ENCODE results near the gene SEL1L2.
"Not testable (repeated sequence)": the region's sequence is repeated elsewhere in the genome, so short reads cannot be mapped to it uniquely, and the experiment has no call there.

Gene SEL1L2

GRCh38 chr20:13990465-13990864, at the start of gene SEL1L2:
SEL1L2 (minus strand) TSS chr20:13990614; CDS start chr20:13990534, 80 bp downstream.
- DNase-seq, result no peak

DNA sequence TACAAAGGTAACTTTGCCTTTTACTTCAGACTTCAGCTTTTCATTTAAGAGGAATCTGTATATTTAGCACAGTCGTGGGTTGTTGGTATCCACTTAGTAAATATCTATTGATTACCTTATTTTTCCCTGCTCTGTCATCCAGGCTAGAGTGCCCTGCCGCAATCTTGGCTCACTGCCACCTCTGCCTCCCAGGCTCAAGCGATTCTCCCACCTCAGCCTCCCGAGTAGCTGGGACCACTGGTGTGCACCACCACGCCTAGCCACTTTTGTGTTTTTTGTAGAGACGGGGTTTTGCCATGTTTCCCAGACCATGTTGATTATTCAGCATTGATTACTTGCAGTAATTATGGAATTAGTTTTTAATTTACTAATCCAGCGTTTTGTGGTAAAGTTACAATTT, 46.2 kb upstream of the SEL1L2 start:
- DNase-seq, result no peak

- DNase-seq, result no peak
Measured at GRCh38 chr20:14033310-14033709, 42.9 kb upstream of the SEL1L2 start.

DNA sequence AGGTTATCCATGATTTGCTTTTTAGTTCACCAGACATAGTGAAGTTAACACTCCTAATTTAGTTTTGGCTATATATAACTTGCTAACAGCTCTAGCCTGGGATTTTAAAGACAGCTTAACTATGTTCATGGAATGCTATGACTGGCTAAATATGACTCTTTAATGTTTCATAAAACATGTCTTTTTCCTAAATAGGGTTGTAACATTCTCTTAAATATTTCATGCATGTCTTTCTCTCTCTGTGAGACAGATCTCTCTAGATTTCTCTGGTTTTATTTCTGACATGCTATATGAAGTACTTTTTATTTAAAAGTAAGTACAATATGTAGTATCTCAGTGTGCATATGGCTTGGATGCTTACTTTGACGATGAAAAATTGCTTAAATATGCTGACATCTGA, 40.6 kb upstream of the SEL1L2 start:
- DNase-seq, result no peak

DNA sequence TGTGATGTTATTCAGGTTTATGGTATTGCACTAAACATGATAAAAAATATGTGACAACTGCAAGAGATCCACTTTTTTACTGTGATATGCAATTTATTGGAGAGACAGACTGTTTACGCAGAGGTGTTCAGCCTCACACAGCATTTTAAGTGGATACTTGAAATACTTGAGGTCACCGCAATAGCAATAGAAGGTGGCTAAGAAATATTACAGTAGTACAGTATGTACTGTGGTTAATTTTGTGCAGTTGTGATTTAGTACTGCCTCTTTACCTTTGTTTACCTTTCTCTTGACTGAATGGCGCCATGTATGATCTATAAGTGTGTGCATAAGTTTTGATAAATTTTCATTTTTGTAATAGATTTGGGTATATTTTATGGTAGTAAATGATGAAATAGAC, 22.3 kb upstream of the SEL1L2 start:
- no peak for DNase-seq

DNA sequence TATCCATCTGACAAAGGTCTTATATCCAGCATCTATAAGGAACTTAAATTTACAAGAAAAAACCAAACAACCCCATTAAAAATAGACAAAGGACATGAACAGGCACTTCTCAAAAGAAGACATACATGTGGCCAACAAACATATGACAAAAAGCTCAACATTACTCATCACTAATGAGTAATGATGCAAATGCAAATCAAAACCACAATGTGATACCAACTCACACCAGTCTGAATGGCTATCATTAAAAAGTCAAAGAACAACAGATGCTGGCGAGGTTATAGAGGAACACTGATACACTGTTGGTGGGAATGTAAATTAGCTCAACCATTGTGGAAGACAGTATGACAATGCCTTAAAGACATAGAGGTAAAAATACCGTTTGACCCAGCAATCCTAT, 18.8 kb upstream of the SEL1L2 start:
- DNase-seq, result no peak

- DNase-seq, result no peak
Measured at GRCh38 chr20:14005996-14006395, 15.6 kb upstream of the SEL1L2 start.

GRCh38 chr20:14000917-14001316, 10.5 kb upstream of the SEL1L2 start:
- DNase-seq, result no peak

DNA sequence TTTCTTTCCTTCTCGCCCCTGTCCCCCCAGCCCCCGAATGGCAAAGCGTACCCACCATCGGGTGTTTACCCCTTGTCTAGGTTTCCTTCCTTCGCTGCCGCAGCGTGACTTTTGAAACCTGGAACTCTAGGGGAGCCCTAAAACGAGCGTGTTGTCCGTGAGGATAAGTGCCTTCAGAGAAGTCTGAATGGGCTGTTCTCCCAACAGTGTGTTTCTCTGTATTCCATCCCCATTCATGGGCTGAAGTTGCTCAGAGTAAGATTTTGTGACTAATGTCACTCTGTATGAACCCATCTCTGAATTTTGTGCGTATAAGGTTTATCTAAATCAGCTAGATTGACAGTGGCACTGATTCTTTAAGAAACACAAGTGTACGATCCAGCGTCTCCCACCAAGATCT, 5.9 kb upstream of the SEL1L2 start:
- DNase-seq, result no peak

GRCh38 chr20:13995841-13996240, 5.4 kb upstream of the SEL1L2 start:
- no peak for DNase-seq

DNA sequence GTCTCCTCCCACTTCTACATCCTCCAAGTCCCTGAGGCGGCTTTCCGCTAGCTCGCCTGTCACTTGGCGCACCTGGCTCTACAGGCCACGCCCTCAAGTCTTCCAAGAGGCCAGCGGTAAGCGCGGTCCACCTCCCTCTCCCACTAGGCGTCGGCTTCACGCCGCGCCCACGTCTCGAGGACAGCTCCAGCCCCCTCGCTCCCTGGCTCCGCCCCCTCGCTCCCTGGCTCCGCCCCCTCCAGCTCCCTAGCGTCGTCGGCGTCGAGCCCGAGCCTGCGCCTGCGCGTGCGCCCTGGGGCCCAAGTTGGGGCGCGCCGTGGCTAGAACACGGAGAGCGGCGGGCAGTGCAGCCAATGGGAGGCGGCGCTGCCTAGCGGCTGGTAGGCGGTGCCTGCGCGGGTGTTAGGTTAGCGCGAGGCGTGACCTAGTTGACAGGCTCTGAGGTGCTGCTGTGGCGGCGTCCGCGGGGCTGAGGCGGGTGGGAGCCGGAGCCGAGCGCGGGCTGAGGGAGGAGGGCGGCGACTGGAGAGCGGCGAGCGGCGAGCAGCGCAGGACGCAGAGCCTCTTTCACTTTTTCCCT, 4.8 kb upstream of the SEL1L2 start, which contains the start of gene MACROD2:
MACROD2 (plus strand) TSS at position 431 of the 580 bp plus-strand sequence.
- DNase-seq, result peak; percentile 28 to 43

- not testable (repeated sequence) for DNase-seq
Measured at GRCh38 chr20:13991955-13992354, 1.5 kb upstream of the SEL1L2 start.

DNA sequence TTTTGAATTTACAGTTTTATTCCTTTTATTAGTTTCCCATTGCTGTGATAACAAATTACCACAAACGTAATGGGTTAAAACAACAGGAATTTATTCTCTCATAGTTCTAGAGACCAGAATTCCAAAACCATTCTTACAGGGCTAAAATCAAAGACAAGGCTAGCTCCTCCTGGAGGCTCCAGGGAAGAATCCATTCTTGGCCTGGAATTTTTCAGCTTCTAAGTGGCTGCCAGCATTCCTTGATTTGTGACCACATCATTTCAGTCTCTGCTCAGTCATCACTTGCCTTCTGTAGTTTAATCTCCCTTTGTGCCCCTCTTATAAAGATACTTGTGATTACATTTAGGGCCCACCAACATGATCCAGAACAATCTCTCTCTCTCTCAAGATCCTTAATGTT, 897 bp upstream of the SEL1L2 start:
- DNase-seq, result no peak

- no peak for DNase-seq
Measured at GRCh38 chr20:13984211-13984610, 6.2 kb downstream of the SEL1L2 start.

GRCh38 chr20:13960525-13960924, 29.9 kb downstream of the SEL1L2 start:
- no peak for DNase-seq

DNA sequence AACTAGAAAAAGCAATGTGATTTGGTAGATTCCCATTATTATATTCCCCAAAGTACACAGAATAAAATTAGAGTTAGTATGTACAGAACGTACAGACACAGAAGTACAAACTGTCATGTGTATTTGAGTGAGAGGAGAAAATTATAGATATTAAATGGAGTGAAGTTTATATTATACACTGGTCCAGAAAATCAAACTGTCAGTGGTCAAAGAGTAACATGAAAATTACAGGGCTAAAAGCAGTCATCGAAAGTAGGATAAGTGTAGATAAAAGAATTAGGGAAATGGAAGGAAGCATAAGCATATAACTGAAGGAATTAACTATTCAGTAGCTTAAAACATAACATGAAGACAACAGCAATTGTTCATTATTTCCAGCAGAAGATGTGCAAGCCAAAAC, 30.3 kb downstream of the SEL1L2 start:
- DNase-seq, result no peak

GRCh38 chr20:13953227-13953626, 37.2 kb downstream of the SEL1L2 start:
- DNase-seq, result no peak

DNA sequence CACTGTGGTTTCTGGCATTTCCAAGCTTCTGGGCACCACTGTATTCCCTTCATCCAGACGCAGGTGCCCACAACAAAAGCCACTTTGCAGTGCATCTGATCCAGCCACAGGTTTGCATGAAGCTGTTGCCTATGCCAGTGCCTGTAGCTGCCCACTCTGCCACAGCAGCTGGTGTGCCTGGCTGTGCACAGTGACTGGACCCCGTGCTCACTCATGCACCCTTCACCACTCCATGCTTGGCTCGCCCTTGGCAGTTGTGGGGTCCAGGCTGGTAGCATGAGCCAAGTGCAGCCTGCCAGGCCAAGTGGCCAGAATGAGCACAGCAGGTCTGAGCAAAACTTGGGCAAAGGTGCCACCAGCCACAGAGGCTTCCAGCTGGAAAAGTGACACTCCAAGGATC, 42.7 kb downstream of the SEL1L2 start:
- no peak for DNase-seq

GRCh38 chr20:13941031-13941430, 49.4 kb downstream of the SEL1L2 start:
- DNase-seq, result no peak

- DNase-seq, result no peak
Measured at GRCh38 chr20:13936781-13937576, 53.4 kb downstream of the SEL1L2 start.

GRCh38 chr20:13934992-13935894, 55.2 kb downstream of the SEL1L2 start:
- DNase-seq, result no peak

- DNase-seq, result no peak
Measured at GRCh38 chr20:13930281-13930680, 60.1 kb downstream of the SEL1L2 start.

DNA sequence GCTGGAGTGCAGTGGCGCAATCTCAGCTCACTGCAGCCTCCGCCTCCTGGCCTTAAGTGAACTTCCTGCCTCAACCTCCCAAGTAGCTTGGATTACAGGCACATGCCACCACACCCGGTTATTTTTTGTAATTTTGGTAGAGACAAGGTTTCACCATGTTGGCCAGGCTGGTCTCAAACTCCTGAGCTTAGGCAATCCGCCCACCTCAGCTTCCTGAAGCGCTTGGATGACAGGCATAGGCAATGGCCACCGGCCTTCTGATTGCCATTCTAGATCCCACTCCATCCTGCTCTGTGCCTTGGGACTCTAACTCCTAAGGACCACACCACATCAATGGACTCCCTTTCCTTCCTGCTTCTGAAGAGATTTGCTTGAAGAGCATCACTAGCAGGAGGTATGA, 60.6 kb downstream of the SEL1L2 start:
- no peak for DNase-seq

DNA sequence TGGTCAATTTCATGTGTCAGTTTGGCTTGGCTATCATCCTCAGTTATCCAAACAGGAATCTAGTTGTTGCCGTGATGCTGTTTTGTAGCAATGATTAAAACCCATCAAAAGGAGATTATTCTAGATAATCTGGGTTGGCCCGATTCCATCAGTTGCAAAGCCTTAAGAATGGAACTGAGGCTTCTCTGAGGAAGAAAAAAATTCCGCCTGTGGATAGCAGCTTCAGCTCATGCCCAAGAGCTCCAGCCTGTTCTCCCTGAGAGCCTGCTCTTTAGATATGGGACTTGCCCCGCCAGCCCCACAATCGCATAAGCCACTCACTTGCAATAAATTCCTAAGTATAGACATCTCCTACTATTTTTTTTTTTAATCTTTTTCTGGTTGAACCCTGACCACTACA, 61.5 kb downstream of the SEL1L2 start:
- no peak for DNase-seq

All from stimulated activated CD4-positive, alpha-beta T cell treated with anti-CD3 and anti-CD28 coated beads, Interleukin-4, amount 100 ng/mL, for 4 hours (primary cell).